Measurements from ENCODE around the gene LMO7.

LMO7 gene

DNA sequence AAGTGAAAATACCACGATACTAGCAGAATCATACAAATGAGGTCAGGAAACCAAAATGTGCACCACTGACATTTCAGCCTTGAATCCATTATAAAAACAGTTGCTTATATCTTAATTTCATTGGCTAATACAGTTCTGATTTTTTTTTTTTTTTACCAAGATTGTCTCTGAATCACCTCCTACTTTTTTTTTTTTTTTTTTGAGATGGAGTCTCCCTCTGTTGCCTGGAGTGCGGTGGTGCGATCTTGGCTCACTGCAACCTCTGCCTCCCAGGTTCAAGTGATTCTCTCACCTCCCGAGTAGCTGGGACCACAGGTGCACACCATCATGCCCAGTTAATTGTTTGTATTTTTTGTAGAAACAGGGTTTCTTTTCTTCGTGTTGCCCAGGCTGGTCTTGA, 270.2 kb downstream of the LMO7 start:
- DNase-seq, result no peak

DNA sequence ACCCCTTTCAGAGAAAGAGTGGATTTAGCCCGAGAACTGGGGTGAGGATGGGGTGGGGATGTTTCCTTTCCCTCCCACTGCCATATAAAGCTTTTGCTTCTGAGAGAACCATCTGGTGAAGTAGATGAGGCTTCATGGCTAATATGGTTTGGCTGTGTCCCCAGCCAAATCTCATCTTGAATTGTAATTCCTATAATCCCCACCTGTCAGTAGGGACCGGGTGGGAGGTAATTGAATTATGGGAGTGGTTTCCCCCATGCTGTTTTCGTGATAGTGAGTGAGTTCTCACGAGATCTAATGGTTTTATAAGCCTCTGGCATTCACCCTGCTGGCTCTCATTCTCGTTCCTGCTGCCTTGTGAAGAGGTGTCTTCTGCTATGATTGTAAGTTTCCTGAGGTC, 270.9 kb downstream of the LMO7 start:
- DNase-seq, result no peak

DNA sequence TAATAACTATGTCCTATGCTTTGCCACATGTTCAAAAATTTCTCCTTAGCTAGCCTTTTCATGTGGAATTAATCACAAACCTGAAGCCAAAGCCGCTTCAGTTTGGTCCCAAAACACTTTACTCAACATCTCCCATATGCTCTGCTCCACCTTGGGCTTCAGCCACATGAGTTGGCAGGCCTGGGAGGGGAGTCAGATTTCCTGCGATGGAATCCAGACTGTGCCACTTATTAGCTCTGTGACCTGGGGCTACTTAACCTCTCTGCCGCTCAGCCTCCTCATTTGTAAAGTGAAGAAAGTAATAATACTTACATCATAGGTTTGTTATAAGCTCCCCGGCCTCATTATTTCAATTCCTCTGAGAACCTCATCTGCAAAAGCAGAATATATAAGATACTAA, 272.0 kb downstream of the LMO7 start:
- DNase-seq, result no peak
